OCI-LY3 (cell line): ENCODE measurements around the gene TAF1C.
"Not testable (repeated sequence)": the region's sequence is repeated elsewhere in the genome, so short reads cannot be mapped to it uniquely, and the experiment has no call there.

Experiments used
- H2AFZ ChIP-seq: fragments of 200-600, 300-600 bp; shearing (Covaris generic); 2 replicates; pipeline ENCODE4 v1.6.0; 2014; ENCODE audit warnings: antibody characterized with exemption, low read depth, low read length
- H3K27ac ChIP-seq: fragments of 200-600, 300-600 bp; sonication (generic); 2 replicates; pipeline ENCODE4 v1.5.1; 2014; ENCODE audit warnings: mild to moderate bottlenecking, low read length, moderate library complexity, mixed read lengths
- H3K27me3 ChIP-seq: fragments of 200-600, 300-600 bp; sonication (generic); 2 replicates; pipeline ENCODE4 v1.6.1; 2014; ENCODE audit warnings: low read depth, low read length, mixed read lengths
- H3K36me3 ChIP-seq: fragments of 200-600, 300-600 bp; sonication (generic); replicated peaks from 2 replicates; pipeline ENCODE3; 2014; ENCODE audit warnings: low read depth, low read length, mixed read lengths
- H3K4me1 ChIP-seq: fragments of 300-600, 200-600 bp; sonication (generic); 2 replicates; pipeline ENCODE4 v1.6.1; 2014; ENCODE audit warnings: low read length, mixed read lengths
- H3K4me2 ChIP-seq: fragments of 200-600, 300-600 bp; sonication (generic); 2 replicates; pipeline ENCODE4 v1.6.1; 2014; ENCODE audit warnings: low read length, mixed read lengths
- H3K4me3 ChIP-seq: fragments of 300-600, 200-600 bp; sonication (generic); 2 replicates; pipeline ENCODE4 v1.5.1; 2014; ENCODE audit warnings: antibody characterized with exemption, mild to moderate bottlenecking, low read length, moderate library complexity
- H3K79me2 ChIP-seq: fragments of 300-600, 200-600 bp; shearing (Covaris generic); 2 replicates; pipeline ENCODE4 v1.6.1; 2014; ENCODE audit warnings: mild to moderate bottlenecking, low read length, mixed read lengths
- H3K9ac ChIP-seq: fragments of 300-600, 200-600 bp; shearing (Covaris generic); 2 replicates; pipeline ENCODE4 v1.6.0; 2014; ENCODE audit warnings: mild to moderate bottlenecking, low read length, moderate library complexity
- H3K9me3 ChIP-seq: fragments of 200-600, 300-600 bp; shearing (Covaris generic); 2 replicates; pipeline ENCODE4 v1.6.1; 2014; ENCODE audit warnings: low read length, mixed read lengths; ENCODE audit not compliant: insufficient read depth
- H4K20me1 ChIP-seq: fragments of 200-600, 300-600 bp; sonication (generic); 2 replicates; pipeline ENCODE4 v1.6.1; 2016; ENCODE audit warnings: low read length, mixed read lengths; ENCODE audit not compliant: insufficient read depth
- EZH2phosphoT487 ChIP-seq: fragments of 200-600 bp; shearing (Covaris generic); IDR thresholded peaks from 2 replicates; pipeline ENCODE4 v1.6.1; 2018; ENCODE audit warnings: antibody characterized with exemption, mixed run types, low read depth
- TF ChIP-seq, protein P1 (sequence below): fragments of 200-600, 300-600 bp; sonication (generic); IDR thresholded peaks from 2 replicates; pipeline ENCODE4 v1.5.1; 2014; ENCODE audit warnings: antibody characterized with exemption, low read length, low read depth

TAF1C gene

DNA sequence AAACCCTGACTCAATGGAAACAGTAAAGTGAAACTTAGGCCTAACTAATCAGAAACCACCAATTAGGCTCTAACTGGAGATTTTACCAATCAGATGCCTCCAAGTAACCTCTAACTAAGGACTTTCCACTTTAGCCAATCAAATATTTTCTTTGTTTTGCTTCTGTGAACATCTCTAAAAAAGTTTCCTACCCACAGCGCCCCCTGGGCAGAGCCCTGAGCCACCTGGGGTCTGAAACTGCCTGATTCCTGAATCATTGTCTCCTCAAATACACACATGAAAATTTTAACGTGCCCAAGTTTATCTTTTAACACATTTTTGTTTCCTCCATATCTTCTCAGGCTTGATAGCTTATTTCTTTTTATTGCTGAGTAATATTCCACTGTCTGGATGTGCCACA is 23.1 kb upstream of the TAF1C start:
- Histone ChIP-seq H3K4me2 (no peak overlapping the region), H3K4me3 (no peak overlapping the region), H2AFZ (no peak overlapping the region), H3K4me1 (0 out of 2 replicates have a peak, but pooled peaks cover 3% of the 10 kb centered on the region), H3K36me3 (no peaks in the 10 kb centered on the region), H3K27ac (no peak overlapping the region), H3K79me2 (no peaks in the 10 kb centered on the region), H4K20me1 (no peaks in the 10 kb centered on the region), H3K9me3 (0 out of 2 replicates have a peak, but pooled peaks cover 2% of the 10 kb centered on the region), H3K9ac (no peak overlapping the region), H3K27me3 (no peaks in the 10 kb centered on the region)
- TF ChIP-seq, protein P1, sequence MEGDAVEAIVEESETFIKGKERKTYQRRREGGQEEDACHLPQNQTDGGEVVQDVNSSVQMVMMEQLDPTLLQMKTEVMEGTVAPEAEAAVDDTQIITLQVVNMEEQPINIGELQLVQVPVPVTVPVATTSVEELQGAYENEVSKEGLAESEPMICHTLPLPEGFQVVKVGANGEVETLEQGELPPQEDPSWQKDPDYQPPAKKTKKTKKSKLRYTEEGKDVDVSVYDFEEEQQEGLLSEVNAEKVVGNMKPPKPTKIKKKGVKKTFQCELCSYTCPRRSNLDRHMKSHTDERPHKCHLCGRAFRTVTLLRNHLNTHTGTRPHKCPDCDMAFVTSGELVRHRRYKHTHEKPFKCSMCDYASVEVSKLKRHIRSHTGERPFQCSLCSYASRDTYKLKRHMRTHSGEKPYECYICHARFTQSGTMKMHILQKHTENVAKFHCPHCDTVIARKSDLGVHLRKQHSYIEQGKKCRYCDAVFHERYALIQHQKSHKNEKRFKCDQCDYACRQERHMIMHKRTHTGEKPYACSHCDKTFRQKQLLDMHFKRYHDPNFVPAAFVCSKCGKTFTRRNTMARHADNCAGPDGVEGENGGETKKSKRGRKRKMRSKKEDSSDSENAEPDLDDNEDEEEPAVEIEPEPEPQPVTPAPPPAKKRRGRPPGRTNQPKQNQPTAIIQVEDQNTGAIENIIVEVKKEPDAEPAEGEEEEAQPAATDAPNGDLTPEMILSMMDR = no peak
- no peak for TF ChIP-seq EZH2phosphoT487

DNA sequence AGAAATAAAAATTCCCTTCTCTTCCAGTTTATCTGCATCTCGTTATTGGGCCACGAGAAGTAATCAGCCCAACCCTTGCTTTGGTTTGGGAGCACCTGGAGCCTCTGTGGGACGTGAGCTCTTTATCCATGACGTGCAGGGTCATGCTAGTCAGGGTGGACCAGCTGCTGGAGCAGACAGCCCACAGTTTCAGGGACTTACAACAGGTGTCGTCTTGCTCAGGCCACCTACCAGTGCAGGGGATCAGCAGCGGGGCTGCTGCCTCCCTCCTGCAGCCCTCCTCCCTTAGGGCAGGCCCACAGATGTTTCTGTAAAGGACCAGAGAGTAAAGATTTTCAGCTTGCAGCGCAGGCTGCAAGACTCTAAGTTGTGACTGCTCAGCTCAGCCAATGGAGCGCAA is 21.0 kb upstream of the TAF1C start:
- no peak overlapping the region for H3K9ac ChIP-seq
- no peaks in the 10 kb centered on the region for H3K79me2 ChIP-seq
- no peak overlapping the region for H3K27ac ChIP-seq
- TF ChIP-seq, protein P1 = no peak
- no peak for TF ChIP-seq EZH2phosphoT487
- no peaks in the 10 kb centered on the region for H4K20me1 ChIP-seq
- H3K9me3 ChIP-seq = 0 out of 2 replicates have a peak, but pooled peaks cover 2% of the 10 kb centered on the region
- no peak overlapping the region for H3K4me2 ChIP-seq
- H2AFZ ChIP-seq = no peak overlapping the region
- H3K36me3 ChIP-seq = no peaks in the 10 kb centered on the region
- no peaks in the 10 kb centered on the region for H3K27me3 ChIP-seq
- no peak overlapping the region for H3K4me3 ChIP-seq
- H3K4me1 ChIP-seq = 0 out of 2 replicates have a peak, but pooled peaks cover 3% of the 10 kb centered on the region

DNA sequence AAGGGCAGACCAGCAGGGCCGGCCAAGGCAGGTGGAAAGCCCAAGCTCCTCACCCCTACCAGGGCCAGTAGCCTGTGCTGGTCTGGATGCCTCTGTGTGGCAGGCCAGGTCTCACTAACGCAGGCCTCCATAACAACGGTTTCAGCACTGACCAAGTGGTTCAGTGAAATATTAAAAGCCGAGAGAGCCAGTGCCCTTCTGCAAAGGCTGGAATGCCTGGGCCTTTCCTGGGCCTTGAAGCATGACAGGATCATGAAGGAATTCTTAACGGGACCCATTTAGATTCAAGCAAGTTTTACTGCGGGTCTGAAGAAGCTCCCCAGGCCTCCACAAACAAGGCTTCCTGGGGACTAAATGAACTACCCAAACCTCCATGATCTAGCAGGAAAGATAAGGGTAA is 20.4 kb upstream of the TAF1C start:
- Histone ChIP-seq H3K4me3 (no peak overlapping the region), H4K20me1 (no peaks in the 10 kb centered on the region), H3K4me1 (0 out of 2 replicates have a peak, but pooled peaks cover 3% of the 10 kb centered on the region), H3K79me2 (no peaks in the 10 kb centered on the region), H3K36me3 (no peaks in the 10 kb centered on the region), H3K9ac (no peak overlapping the region), H3K27me3 (no peaks in the 10 kb centered on the region), H3K4me2 (no peak overlapping the region), H2AFZ (no peak overlapping the region), H3K27ac (no peak overlapping the region), H3K9me3 (0 out of 2 replicates have a peak, but pooled peaks cover 2% of the 10 kb centered on the region)
- no peak for TF ChIP-seq EZH2phosphoT487
- TF ChIP-seq, protein P1 = no peak

DNA sequence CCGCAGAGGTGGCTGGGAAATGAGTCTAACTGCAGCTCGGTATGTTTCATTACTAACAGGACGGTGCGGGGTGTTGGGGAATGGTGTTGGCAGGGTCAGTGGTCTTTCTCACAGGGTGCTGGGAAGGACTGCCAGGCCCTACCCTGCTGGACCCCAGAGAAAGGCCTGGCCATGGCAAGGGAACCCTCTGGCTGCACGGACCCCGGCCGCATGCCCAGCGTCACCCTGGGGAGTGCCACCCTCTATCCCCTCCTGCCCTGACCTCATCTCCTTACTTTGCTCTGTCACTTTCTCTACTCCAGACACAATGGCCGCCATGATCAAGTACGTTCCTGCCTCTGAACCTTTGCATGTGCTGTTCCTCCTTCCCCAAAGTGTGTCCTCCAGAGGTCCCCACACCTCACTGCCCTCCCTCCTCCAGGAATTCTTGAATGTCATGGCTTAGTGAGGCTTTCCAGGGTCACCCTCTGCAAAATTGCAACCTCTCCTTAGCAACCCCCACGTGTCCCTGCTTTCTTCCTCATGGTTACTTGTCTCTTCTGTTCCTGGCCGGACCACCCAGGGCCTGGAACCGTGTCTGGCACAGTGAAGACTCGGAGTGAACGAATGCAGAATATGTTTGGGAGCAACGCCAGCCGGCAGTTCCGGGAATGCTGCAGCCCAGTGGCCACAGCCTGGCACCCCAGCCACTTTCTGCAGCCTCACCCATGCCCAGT is 19.3 kb upstream of the TAF1C start:
- H2AFZ ChIP-seq = no peak overlapping the region
- no peak overlapping the region for H3K4me3 ChIP-seq
- TF ChIP-seq EZH2phosphoT487 = no peak
- H3K9me3 ChIP-seq = 0 out of 2 replicates have a peak, but pooled peaks cover 2% of the 10 kb centered on the region
- no peak overlapping the region for H3K9ac ChIP-seq
- no peaks in the 10 kb centered on the region for H3K36me3 ChIP-seq
- H3K27ac ChIP-seq = no peak overlapping the region
- no peaks in the 10 kb centered on the region for H3K27me3 ChIP-seq
- no peaks in the 10 kb centered on the region for H3K79me2 ChIP-seq
- no peak overlapping the region for H3K4me2 ChIP-seq
- 0 out of 2 replicates have a peak, but pooled peaks cover 3% of the 10 kb centered on the region for H3K4me1 ChIP-seq
- H4K20me1 ChIP-seq = no peaks in the 10 kb centered on the region

DNA sequence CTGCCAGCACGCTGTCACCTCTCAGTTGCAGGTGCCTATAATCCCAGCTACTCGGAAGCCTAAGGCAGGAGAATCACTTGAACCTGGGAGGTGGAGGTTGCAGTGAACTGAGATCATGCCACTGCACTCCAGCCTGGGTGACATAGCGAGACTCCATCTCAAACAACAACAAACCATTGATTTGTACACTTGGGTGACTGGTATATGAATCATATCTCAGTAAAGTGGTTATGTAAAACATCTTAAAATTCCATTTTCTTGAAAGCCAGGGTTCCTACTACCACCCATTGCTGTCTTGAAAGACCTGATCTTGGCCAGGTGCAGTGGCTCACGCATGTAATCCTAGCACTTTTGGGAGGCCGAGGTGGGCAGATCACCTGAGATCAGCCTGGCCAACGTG is 18.3 kb upstream of the TAF1C start:
- H3K4me2 ChIP-seq, H2AFZ ChIP-seq, H3K27me3 ChIP-seq, H3K9ac ChIP-seq, H3K9me3 ChIP-seq, H3K4me3 ChIP-seq, H3K4me1 ChIP-seq, H3K79me2 ChIP-seq, H3K36me3 ChIP-seq, H4K20me1 ChIP-seq, H3K27ac ChIP-seq: not testable (repeated sequence)

DNA sequence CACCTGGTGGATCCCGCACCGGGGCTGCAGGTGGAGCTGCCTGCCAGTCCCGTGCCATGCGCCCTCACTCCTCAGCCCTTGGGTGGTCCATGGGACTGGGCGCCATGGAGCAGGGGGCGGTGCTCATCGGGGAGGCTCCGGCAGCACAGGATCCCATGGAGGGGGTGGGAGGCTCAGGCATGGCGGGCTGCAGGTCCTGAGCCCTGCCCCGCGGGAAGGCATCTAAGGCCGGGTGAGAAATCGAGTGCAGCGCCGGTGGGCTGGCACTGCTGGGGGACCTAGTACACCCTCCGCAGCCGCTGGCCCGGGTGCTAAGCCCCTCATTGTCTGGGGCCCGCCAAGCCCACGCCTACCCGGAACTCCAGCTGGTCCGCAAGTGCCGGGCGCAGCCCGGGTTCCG is 17.7 kb upstream of the TAF1C start:
- H3K4me3 ChIP-seq, H3K36me3 ChIP-seq, H3K79me2 ChIP-seq, H3K4me2 ChIP-seq, H2AFZ ChIP-seq, H3K27ac ChIP-seq, H4K20me1 ChIP-seq, H3K9me3 ChIP-seq, H3K9ac ChIP-seq, H3K27me3 ChIP-seq, H3K4me1 ChIP-seq: not testable (repeated sequence)
